ENCODE data around the gene TCEA3.

DNA sequence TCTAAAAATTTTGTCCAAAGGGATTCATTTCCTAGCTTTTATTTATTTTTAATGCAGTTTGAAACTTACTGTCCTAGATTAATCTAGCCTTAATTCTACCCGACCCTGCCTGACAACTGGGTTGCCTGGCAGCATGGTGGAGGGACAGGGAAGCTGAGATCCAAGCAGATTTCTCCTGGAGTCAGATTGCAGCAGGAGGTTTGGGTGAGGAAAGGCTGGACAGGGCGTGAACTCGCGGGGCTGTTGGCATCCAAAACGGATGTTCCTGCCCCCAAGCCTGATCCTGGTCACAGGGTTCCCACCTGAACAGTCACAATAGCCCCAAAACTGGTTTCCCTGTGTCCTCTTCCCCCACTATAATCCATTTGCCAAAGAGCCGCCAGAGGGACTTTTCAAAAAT lies 23.2 kb downstream of the TCEA3 start:
- TF ChIP-seq EZH2 (IDR thresholded peaks at IDR 0.05; ENCODE audit: insufficient read depth, poor library complexity, severe bottlenecking) = no peak
- no peak for TF ChIP-seq EZH2phosphoT487 (IDR thresholded peaks at IDR 0.05; ENCODE audit: insufficient read depth, low read depth)

All from GM23248 (cell line).